ES-I3 (cell line): Measurements from ENCODE around the gene GARIN5B.
A peak's percentile ranks its signal among the peaks of the same experiment; 100 is the strongest.

Experiments
- H3K36me3 ChIP-seq: 2 replicates; pipeline ENCODE4 v1.6.1; 2013; ENCODE audit warnings: mild to moderate bottlenecking, low read length, control low read depth, moderate library complexity; ENCODE audit not compliant: insufficient read depth
- H3K4me1 ChIP-seq: 2 replicates; pipeline ENCODE4 v1.6.1; 2013; ENCODE audit warnings: mild to moderate bottlenecking, control low read depth, low read length; ENCODE audit not compliant: insufficient read depth
- H3K9ac ChIP-seq: 2 replicates; pipeline ENCODE4 v1.6.1; 2013; ENCODE audit warnings: low read depth, mild to moderate bottlenecking, low read length, moderate library complexity
- H3K9me3 ChIP-seq: 2 replicates; pipeline ENCODE4 v1.6.1; 2013; ENCODE audit warnings: mild to moderate bottlenecking, low read length, moderate library complexity; ENCODE audit not compliant: control insufficient read depth, insufficient read depth

The GARIN5B gene

GRCh38 chr19:55384131-55384919, 21.3 kb upstream of the GARIN5B start, which contains the start of gene TMEM238:
TSS of gene TMEM238 (minus strand) at chr19:55384292. CDS start at chr19:55384259, 33 bp downstream.
- Histone ChIP-seq H3K9ac (peak within 1 kb of the TSS; percentile 76), H3K9me3 (no peaks in the 10 kb centered on the region), H3K4me1 (peaks cover 11% of the 10 kb centered on the region; the same call in 1 of the 2 replicates), H3K36me3 (peaks cover 12% of the 10 kb centered on the region)

- Histone ChIP-seq H3K36me3 (peaks cover 8% of the 10 kb centered on the region), H3K4me1 (peaks cover 12% of the 10 kb centered on the region; the same call in 1 of the 2 replicates), H3K9me3 (no peaks in the 10 kb centered on the region), H3K9ac (peak overlapping the region; percentile 76)
Measured at GRCh38 chr19:55383279-55384130, 20.4 kb upstream of the GARIN5B start.

- peaks cover 14% of the 10 kb centered on the region; the same call in 1 of the 2 replicates for H3K4me1 ChIP-seq
- H3K36me3 ChIP-seq: peaks cover 8% of the 10 kb centered on the region
- no peak overlapping the region for H3K9ac ChIP-seq
- no peaks in the 10 kb centered on the region for H3K9me3 ChIP-seq
Measured at GRCh38 chr19:55382522-55383054, 19.5 kb upstream of the GARIN5B start.

- Histone ChIP-seq H3K9me3 (no peaks in the 10 kb centered on the region), H3K9ac (no peak overlapping the region), H3K36me3 (peaks cover 8% of the 10 kb centered on the region), H3K4me1 (peaks cover 12% of the 10 kb centered on the region; the same call in 1 of the 2 replicates)
Measured at GRCh38 chr19:55382013-55382412, 19.0 kb upstream of the GARIN5B start.

- peaks cover 31% of the 10 kb centered on the region; the same call in 1 of the 2 replicates for H3K4me1 ChIP-seq
- no peak overlapping the region for H3K9ac ChIP-seq
- no peaks in the 10 kb centered on the region for H3K9me3 ChIP-seq
- H3K36me3 ChIP-seq: no peaks in the 10 kb centered on the region
Measured at GRCh38 chr19:55379174-55379573, 16.1 kb upstream of the GARIN5B start.

- H3K36me3 ChIP-seq: no peaks in the 10 kb centered on the region
- H3K9me3 ChIP-seq: no peaks in the 10 kb centered on the region
- peaks cover 40% of the 10 kb centered on the region; the same call in 1 of the 2 replicates for H3K4me1 ChIP-seq
- peak overlapping the region; percentile 53; the same call in 1 of the 2 replicates for H3K9ac ChIP-seq
Measured at GRCh38 chr19:55377356-55378131, 14.5 kb upstream of the GARIN5B start.

GRCh38 chr19:55376241-55376933, 13.3 kb upstream of the GARIN5B start, which contains the start of gene TMEM190:
TSS of gene TMEM190 (plus strand) at chr19:55376826. CDS start at chr19:55376854, 28 bp downstream.
- H3K9ac ChIP-seq: peak within 1 kb of the TSS; percentile 53; the same call in 1 of the 2 replicates
- peaks cover 48% of the 10 kb centered on the region for H3K4me1 ChIP-seq
- no peaks in the 10 kb centered on the region for H3K9me3 ChIP-seq
- no peaks in the 10 kb centered on the region for H3K36me3 ChIP-seq

- no peaks in the 10 kb centered on the region for H3K36me3 ChIP-seq
- H3K9me3 ChIP-seq: no peaks in the 10 kb centered on the region
- peaks cover 43% of the 10 kb centered on the region for H3K4me1 ChIP-seq
- peak overlapping the region; percentile 35; the same call in 1 of the 2 replicates for H3K9ac ChIP-seq
Measured at GRCh38 chr19:55373993-55374757, 11.1 kb upstream of the GARIN5B start.

- Histone ChIP-seq H3K4me1 (peaks cover 42% of the 10 kb centered on the region), H3K36me3 (no peaks in the 10 kb centered on the region), H3K9ac (peak overlapping the region; percentile 35; the same call in 1 of the 2 replicates), H3K9me3 (no peaks in the 10 kb centered on the region)
Measured at GRCh38 chr19:55373306-55373992, 10.4 kb upstream of the GARIN5B start.

GRCh38 chr19:55372316-55373081, 9.4 kb upstream of the GARIN5B start:
- Histone ChIP-seq H3K9ac (peak overlapping the region; percentile 25), H3K4me1 (peaks cover 38% of the 10 kb centered on the region), H3K9me3 (no peaks in the 10 kb centered on the region), H3K36me3 (no peaks in the 10 kb centered on the region)

- Histone ChIP-seq H3K4me1 (peaks cover 21% of the 10 kb centered on the region), H3K9me3 (no peaks in the 10 kb centered on the region), H3K36me3 (no peaks in the 10 kb centered on the region), H3K9ac (peak within 1 kb of the TSS; percentile 68; the same call in 1 of the 2 replicates)
Measured at GRCh38 chr19:55370305-55370988, 7.4 kb upstream of the GARIN5B start, which contains the start of gene IL11. TSS of gene IL11 (minus strand) at chr19:55370463. CDS start at chr19:55370310, 153 bp downstream.
